GM12878 (cell line): ENCODE measurements around the gene MYH9. TPM values are rescaled to one million over a fixed set of nuclear protein-coding genes. Genes with fewer than 3 reads are reported as not detected.

Experiments used
- ASH2L ChIP-seq: fragments of 300-600, 200-600 bp; sonication (generic); IDR thresholded peaks from 2 replicates; pipeline ENCODE4 v1.6.1; 2017; ENCODE audit warnings: low read depth, mild to moderate bottlenecking, borderline replicate concordance
- CEBPB ChIP-seq, 2 experiments: fragments of 150-350 bp in 1 of 2; IDR thresholded peaks; 2 replicates each; pipeline ENCODE4 v1.6.1; 2012 to 2014; ENCODE audit warnings: low read depth in 2 of 2, low read length in 2 of 2, borderline replicate concordance in 1 of 2, inconsistent platforms in 1 of 2
- CHD4 ChIP-seq: fragments of 200-600 bp; sonication (generic); IDR thresholded peaks from 2 replicates; pipeline ENCODE4 v1.6.1; 2016; ENCODE audit warnings: mild to moderate bottlenecking
- CREB1 ChIP-seq: IDR thresholded peaks from 2 replicates; pipeline ENCODE4 v1.6.1; 2012; ENCODE audit warnings: low read depth, mild to moderate bottlenecking, inconsistent platforms
- EP300 ChIP-seq, 2 experiments: fragments of 150-350 bp in 1 of 2; IDR thresholded peaks; 2 replicates each; pipeline ENCODE4 v1.6.1; 2011 to 2012; ENCODE audit warnings: low read depth in 2 of 2, low read length in 2 of 2, borderline replicate concordance in 1 of 2, improper control_type of control experiment in 1 of 2, inconsistent platforms in 1 of 2; ENCODE audit not compliant: control insufficient read depth in 1 of 2
- ESRRA ChIP-seq: IDR thresholded peaks from 2 replicates; pipeline ENCODE4 v1.6.1; 2012; ENCODE audit warnings: mild to moderate bottlenecking, low read length, improper control_type of control experiment
- KAT2A ChIP-seq: conservative IDR thresholded peaks from 2 replicates; pipeline ENCODE4 v1.6.1; 2011; ENCODE audit warnings: low read depth, low read length; ENCODE audit not compliant: control insufficient read depth
- LARP7 ChIP-seq: fragments of 450-650 bp; IDR thresholded peaks from 2 replicates; pipeline ENCODE4 v1.6.1; 2017; ENCODE audit warnings: mild to moderate bottlenecking
- NBN ChIP-seq: fragments of 450-650 bp; IDR thresholded peaks from 2 replicates; pipeline ENCODE4 v1.6.1; 2016
- NFXL1 ChIP-seq: fragments of 450-650 bp; IDR thresholded peaks from 2 replicates; pipeline ENCODE4 v1.6.1; 2017; ENCODE audit warnings: antibody characterized with exemption, mild to moderate bottlenecking, borderline replicate concordance
- NFYB ChIP-seq: IDR thresholded peaks from 2 replicates; pipeline ENCODE4 v1.6.1; 2011; ENCODE audit warnings: low read depth, mild to moderate bottlenecking, low read length, improper control_type of control experiment, moderate library complexity; ENCODE audit not compliant: insufficient read depth
- POLR2AphosphoS5 ChIP-seq: IDR thresholded peaks from 2 replicates; pipeline ENCODE4 v1.6.1; 2011; ENCODE audit warnings: mild to moderate bottlenecking, low read length, inconsistent platforms
- RELA ChIP-seq: fragments of 450-650 bp; IDR thresholded peaks from 2 replicates; pipeline ENCODE4 v1.8.0; 2014; ENCODE audit warnings: borderline replicate concordance; ENCODE audit not compliant: partially characterized antibody
- RFX5 ChIP-seq: IDR thresholded peaks from 2 replicates; pipeline ENCODE4 v1.6.1; 2011; ENCODE audit warnings: low read depth, low read length, improper control_type of control experiment
- SPI1 ChIP-seq: IDR thresholded peaks from 2 replicates; pipeline ENCODE4 v1.6.1; 2011; ENCODE audit warnings: low read depth, mild to moderate bottlenecking, low read length, moderate library complexity, borderline replicate concordance; ENCODE audit not compliant: insufficient read depth
- STAT3 ChIP-seq: IDR thresholded peaks from 2 replicates; pipeline ENCODE4 v1.6.1; 2011; ENCODE audit warnings: low read depth, low read length, improper control_type of control experiment
- TCF7 ChIP-seq: IDR thresholded peaks from 2 replicates; pipeline ENCODE4 v1.6.1; 2014; ENCODE audit warnings: antibody characterized with exemption, borderline replicate concordance
- ZNF24 ChIP-seq: fragments of 450-650 bp; IDR thresholded peaks from 2 replicates; pipeline ENCODE4 v1.6.1; 2017; ENCODE audit warnings: antibody characterized with exemption, mild to moderate bottlenecking
- polyA plus RNA-seq, 11 experiments: library from polyadenylated mRNA; depleted of rRNA in 4 of 11; unstranded in 6 of 11; stranded (reverse) in 5 of 11; fragments of >200 nt; fragmentation: Nextera tagmentation in 4 of 11; fragmentation: Illumina TruSeq in 1 of 11; extraction: Ambion mirVana in 4 of 11; extraction: Trizol in 1 of 11; gene quantifications; 1 replicate in 1 of 11; 2 replicates in 10 of 11; pipeline versions ENCODE4 v1.2.1 to v1.2.3, GENCODE V29; 2011 to 2016; ENCODE audit warnings: inconsistent platforms in 2 of 11, missing spikeins in 2 of 11, low read depth in 1 of 11
- total RNA-seq, 4 experiments: library from RNA; depleted of rRNA in 3 of 4; stranded (reverse); fragments of >200 nt in 3 of 4; fragmentation: Illumina TruSeq in 1 of 4; extraction: Trizol in 1 of 4; gene quantifications; 2 replicates each; pipeline versions ENCODE4 v1.2.1 to v1.2.3, GENCODE V29; 2013 to 2021
- TF ChIP-seq, protein P1 (sequence below): IDR thresholded peaks from 2 replicates; pipeline ENCODE4 v1.6.1; 2011; ENCODE audit warnings: borderline replicate concordance, low read depth, mild to moderate bottlenecking, moderate library complexity, mixed read lengths, low read length; ENCODE audit not compliant: insufficient read depth; ENCODE audit errors: extremely low read length
- TF ChIP-seq, protein P2 (sequence below): IDR thresholded peaks from 2 replicates; pipeline ENCODE4 v1.6.1; 2012; ENCODE audit warnings: improper control_type of control experiment, low read depth, low read length; ENCODE audit not compliant: insufficient replicate concordance
- TF ChIP-seq, protein P3 (sequence below): fragments of 450-650 bp; IDR thresholded peaks from 2 replicates; pipeline ENCODE4 v1.6.1; 2017; ENCODE audit warnings: low read depth, mild to moderate bottlenecking, moderate library complexity
- TF ChIP-seq, protein P4 (sequence below): IDR thresholded peaks from 2 replicates; pipeline ENCODE4 v1.6.1; 2012; ENCODE audit warnings: low read length, inconsistent platforms

Gene MYH9
- total and polyA plus RNA-seq, 10 of the 15 experiments (the other 5 are each of a cell fraction or from before 2014, with no cell fraction given): 5.1 to 525 (median 145) TPM

DNA sequence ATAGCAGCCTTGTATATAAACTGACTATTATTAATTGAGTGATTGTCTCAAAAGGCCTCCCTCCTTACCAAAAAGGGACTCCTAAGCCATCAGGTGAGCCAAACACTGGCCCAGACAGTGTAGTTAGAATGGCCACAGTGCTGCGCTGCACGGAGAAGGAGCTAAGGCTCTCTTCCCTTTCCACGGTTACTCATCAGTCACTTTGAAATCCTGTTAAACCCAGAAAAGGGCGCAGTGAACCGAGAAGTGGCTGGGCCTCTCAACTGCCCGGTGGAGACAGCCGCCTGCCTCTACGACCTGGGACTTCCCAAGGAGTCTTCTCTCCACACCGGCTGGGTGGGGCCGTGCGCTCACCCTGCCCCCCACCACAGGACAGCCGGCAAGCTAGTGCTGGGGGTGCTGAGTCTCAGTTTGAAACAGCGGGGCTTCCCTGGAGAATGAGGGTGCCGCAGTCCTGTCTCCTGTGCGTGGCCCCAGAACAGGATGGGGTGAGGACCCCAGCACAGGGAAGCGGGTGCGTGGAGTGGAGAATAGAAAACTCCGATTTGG lies 1.3 kb downstream of the MYH9 start (continued):
- TF ChIP-seq, protein P1, sequence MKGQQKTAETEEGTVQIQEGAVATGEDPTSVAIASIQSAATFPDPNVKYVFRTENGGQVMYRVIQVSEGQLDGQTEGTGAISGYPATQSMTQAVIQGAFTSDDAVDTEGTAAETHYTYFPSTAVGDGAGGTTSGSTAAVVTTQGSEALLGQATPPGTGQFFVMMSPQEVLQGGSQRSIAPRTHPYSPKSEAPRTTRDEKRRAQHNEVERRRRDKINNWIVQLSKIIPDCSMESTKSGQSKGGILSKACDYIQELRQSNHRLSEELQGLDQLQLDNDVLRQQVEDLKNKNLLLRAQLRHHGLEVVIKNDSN: no peak
- TF ChIP-seq RELA (peak; percentile 86), SPI1 (no peak), CREB1 (peak; percentile 43; the same call in 1 of the 2 replicates), STAT3 (no peak), POLR2AphosphoS5 (no peak; the same call in 1 of the 2 replicates), ASH2L (no peak), NFYB (no peak), KAT2A (no peak), ZNF24 (no peak), NBN (peak; percentile 89; the same call in 1 of the 2 replicates), EP300 (IDR thresholded peaks at IDR 0.05; ENCODE audit: borderline replicate concordance in 1 of 2, control insufficient read depth in 1 of 2, low read depth in 2 of 2, low read length in 2 of 2) (peak; percentile 12 to 14; a peak in 2 of 4 replicates), CHD4 (no peak), CEBPB (IDR thresholded peaks at IDR 0.05; ENCODE audit: borderline replicate concordance in 1 of 2, low read depth in 2 of 2, low read length in 2 of 2) (no peak), NFXL1 (no peak), ESRRA (no peak), LARP7 (peak; percentile 40; the same call in 1 of the 2 replicates), TCF7 (0 out of 2 replicates have a peak, but pooled peaks have one; percentile 37), RFX5 (no peak)
- TF ChIP-seq, protein P2, sequence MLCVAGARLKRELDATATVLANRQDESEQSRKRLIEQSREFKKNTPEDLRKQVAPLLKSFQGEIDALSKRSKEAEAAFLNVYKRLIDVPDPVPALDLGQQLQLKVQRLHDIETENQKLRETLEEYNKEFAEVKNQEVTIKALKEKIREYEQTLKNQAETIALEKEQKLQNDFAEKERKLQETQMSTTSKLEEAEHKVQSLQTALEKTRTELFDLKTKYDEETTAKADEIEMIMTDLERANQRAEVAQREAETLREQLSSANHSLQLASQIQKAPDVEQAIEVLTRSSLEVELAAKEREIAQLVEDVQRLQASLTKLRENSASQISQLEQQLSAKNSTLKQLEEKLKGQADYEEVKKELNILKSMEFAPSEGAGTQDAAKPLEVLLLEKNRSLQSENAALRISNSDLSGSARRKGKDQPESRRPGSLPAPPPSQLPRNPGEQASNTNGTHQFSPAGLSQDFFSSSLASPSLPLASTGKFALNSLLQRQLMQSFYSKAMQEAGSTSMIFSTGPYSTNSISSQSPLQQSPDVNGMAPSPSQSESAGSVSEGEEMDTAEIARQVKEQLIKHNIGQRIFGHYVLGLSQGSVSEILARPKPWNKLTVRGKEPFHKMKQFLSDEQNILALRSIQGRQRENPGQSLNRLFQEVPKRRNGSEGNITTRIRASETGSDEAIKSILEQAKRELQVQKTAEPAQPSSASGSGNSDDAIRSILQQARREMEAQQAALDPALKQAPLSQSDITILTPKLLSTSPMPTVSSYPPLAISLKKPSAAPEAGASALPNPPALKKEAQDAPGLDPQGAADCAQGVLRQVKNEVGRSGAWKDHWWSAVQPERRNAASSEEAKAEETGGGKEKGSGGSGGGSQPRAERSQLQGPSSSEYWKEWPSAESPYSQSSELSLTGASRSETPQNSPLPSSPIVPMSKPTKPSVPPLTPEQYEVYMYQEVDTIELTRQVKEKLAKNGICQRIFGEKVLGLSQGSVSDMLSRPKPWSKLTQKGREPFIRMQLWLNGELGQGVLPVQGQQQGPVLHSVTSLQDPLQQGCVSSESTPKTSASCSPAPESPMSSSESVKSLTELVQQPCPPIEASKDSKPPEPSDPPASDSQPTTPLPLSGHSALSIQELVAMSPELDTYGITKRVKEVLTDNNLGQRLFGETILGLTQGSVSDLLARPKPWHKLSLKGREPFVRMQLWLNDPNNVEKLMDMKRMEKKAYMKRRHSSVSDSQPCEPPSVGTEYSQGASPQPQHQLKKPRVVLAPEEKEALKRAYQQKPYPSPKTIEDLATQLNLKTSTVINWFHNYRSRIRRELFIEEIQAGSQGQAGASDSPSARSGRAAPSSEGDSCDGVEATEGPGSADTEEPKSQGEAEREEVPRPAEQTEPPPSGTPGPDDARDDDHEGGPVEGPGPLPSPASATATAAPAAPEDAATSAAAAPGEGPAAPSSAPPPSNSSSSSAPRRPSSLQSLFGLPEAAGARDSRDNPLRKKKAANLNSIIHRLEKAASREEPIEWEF: no peak
- TF ChIP-seq, protein P3, sequence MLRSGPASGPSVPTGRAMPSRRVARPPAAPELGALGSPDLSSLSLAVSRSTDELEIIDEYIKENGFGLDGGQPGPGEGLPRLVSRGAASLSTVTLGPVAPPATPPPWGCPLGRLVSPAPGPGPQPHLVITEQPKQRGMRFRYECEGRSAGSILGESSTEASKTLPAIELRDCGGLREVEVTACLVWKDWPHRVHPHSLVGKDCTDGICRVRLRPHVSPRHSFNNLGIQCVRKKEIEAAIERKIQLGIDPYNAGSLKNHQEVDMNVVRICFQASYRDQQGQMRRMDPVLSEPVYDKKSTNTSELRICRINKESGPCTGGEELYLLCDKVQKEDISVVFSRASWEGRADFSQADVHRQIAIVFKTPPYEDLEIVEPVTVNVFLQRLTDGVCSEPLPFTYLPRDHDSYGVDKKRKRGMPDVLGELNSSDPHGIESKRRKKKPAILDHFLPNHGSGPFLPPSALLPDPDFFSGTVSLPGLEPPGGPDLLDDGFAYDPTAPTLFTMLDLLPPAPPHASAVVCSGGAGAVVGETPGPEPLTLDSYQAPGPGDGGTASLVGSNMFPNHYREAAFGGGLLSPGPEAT: peak; percentile 82
- TF ChIP-seq, protein P4, sequence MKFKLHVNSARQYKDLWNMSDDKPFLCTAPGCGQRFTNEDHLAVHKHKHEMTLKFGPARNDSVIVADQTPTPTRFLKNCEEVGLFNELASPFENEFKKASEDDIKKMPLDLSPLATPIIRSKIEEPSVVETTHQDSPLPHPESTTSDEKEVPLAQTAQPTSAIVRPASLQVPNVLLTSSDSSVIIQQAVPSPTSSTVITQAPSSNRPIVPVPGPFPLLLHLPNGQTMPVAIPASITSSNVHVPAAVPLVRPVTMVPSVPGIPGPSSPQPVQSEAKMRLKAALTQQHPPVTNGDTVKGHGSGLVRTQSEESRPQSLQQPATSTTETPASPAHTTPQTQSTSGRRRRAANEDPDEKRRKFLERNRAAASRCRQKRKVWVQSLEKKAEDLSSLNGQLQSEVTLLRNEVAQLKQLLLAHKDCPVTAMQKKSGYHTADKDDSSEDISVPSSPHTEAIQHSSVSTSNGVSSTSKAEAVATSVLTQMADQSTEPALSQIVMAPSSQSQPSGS: 0 out of 2 replicates have a peak, but pooled peaks have one; percentile 25
